ENCODE results near the gene SPATA24.

Gene SPATA24

DNA sequence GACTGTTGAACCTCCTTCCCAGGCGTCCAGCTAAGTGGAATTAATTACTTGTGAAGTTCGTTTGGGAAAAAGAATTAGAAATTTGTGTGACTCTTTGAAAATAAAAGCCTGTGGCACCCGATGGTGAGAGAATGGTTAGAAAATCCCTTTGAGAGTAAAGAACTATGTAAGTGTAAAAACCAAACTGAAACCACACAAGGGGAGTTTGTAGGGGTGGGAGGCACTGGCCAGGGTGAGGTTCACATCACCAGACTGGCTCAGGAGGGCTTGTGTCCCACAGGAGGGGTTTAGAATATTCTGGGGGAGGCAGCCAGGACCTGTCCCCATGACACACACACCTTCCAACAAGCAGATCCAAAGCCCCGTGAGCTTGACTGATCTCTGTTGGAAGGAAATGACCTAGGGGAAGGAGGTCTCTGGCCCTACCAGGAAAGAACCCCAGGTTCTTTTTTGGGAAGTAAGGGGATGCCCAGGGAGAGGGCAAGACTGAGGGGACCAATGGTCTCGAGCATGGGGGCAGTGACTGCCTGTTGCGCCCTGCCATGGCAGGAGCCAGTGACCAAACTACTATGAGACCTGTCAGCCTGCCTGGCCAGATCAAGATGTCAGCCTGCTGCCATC lies 4.3 kb downstream of the SPATA24 start:
- no peak overlapping the region for H3K4me3 ChIP-seq (ENCODE audit: low read length)
- DNase-seq (ENCODE audit: low read depth), result no peak
- TF ChIP-seq, protein P1, sequence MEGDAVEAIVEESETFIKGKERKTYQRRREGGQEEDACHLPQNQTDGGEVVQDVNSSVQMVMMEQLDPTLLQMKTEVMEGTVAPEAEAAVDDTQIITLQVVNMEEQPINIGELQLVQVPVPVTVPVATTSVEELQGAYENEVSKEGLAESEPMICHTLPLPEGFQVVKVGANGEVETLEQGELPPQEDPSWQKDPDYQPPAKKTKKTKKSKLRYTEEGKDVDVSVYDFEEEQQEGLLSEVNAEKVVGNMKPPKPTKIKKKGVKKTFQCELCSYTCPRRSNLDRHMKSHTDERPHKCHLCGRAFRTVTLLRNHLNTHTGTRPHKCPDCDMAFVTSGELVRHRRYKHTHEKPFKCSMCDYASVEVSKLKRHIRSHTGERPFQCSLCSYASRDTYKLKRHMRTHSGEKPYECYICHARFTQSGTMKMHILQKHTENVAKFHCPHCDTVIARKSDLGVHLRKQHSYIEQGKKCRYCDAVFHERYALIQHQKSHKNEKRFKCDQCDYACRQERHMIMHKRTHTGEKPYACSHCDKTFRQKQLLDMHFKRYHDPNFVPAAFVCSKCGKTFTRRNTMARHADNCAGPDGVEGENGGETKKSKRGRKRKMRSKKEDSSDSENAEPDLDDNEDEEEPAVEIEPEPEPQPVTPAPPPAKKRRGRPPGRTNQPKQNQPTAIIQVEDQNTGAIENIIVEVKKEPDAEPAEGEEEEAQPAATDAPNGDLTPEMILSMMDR (conservative IDR thresholded peaks at IDR 0.05; ENCODE audit: low read depth, low read length), result no peak

GRCh38 chr5:139397921-139398320 lies 6.0 kb downstream of the SPATA24 start:
- DNase-seq (ENCODE audit: low read depth), result no peak
- TF ChIP-seq, protein P1 (conservative IDR thresholded peaks at IDR 0.05; ENCODE audit: low read depth, low read length), result no peak

GRCh38 chr5:139396691-139397090 lies 7.2 kb downstream of the SPATA24 start:
- H3K4me3 ChIP-seq (ENCODE audit: low read length), result no peak overlapping the region
- TF ChIP-seq, protein P1 (conservative IDR thresholded peaks at IDR 0.05; ENCODE audit: low read depth, low read length), result no peak
- DNase-seq (ENCODE audit: low read depth), result no peak

More at GRCh38 chr5:139397921-139398320, 6.0 kb downstream of the SPATA24 start:
- no peak overlapping the region for H3K4me3 ChIP-seq (ENCODE audit: low read length)

GRCh38 chr5:139395844-139396640 lies 7.8 kb downstream of the SPATA24 start:
- H3K4me3 ChIP-seq (ENCODE audit: low read length), result no peak overlapping the region
- DNase-seq (ENCODE audit: low read depth), result no peak
- TF ChIP-seq, protein P1 (conservative IDR thresholded peaks at IDR 0.05; ENCODE audit: low read depth, low read length), result peak; percentile 12

GRCh38 chr5:139394654-139395566 lies 9.0 kb downstream of the SPATA24 start, which contains the start of gene PROB1:
PROB1 (minus strand) TSS chr5:139395104; CDS start chr5:139395081, 23 bp downstream.
- no peak for DNase-seq (ENCODE audit: low read depth)
- peak within 1 kb of the TSS; percentile 6 for H3K4me3 ChIP-seq (ENCODE audit: low read length)
- TF ChIP-seq, protein P1 (conservative IDR thresholded peaks at IDR 0.05; ENCODE audit: low read depth, low read length), result no peak

GRCh38 chr5:139394123-139394653 lies 9.7 kb downstream of the SPATA24 start:
- DNase-seq (ENCODE audit: low read depth), result no peak
- TF ChIP-seq, protein P1 (conservative IDR thresholded peaks at IDR 0.05; ENCODE audit: low read depth, low read length), result peak; percentile 51
- peak overlapping the region; percentile 6 for H3K4me3 ChIP-seq (ENCODE audit: low read length)

Measured in retinal pigment epithelial cell (primary cell).